ENCODE data around the gene BORCS6.

GRCh38 chr17:8185582-8186445 is 4.2 kb downstream of the BORCS6 start:
- no peak for TF ChIP-seq ZC3H11A (IDR thresholded peaks at IDR 0.05; ENCODE audit: low read depth, low read length)
- no peak for TF ChIP-seq CTCF (IDR thresholded peaks at IDR 0.05 in 2 of 3, conservative IDR thresholded peaks at IDR 0.05 in 1 of 3; ENCODE audit: insufficient read depth in 2 of 3, low read depth in 1 of 3, low read length in 3 of 3)
- TF ChIP-seq PML (IDR thresholded peaks at IDR 0.05; ENCODE audit: low read length) = no peak
- TF ChIP-seq TAF1 (IDR thresholded peaks at IDR 0.05; ENCODE audit: control insufficient read depth, extremely low read depth, insufficient read depth, low read length, severe bottlenecking) = no peak
- TF ChIP-seq ZHX1 (conservative IDR thresholded peaks at IDR 0.05; ENCODE audit: low read length) = no peak
